Measurements from ENCODE around the gene PSMA6.
"Not testable (repeated sequence)": the region's sequence is repeated elsewhere in the genome, so short reads cannot be mapped to it uniquely, and the experiment has no call there.

Gene PSMA6

GRCh38 chr14:35346738-35347322 is 54.6 kb downstream of the PSMA6 start:
- DNase-seq = no peak

DNA sequence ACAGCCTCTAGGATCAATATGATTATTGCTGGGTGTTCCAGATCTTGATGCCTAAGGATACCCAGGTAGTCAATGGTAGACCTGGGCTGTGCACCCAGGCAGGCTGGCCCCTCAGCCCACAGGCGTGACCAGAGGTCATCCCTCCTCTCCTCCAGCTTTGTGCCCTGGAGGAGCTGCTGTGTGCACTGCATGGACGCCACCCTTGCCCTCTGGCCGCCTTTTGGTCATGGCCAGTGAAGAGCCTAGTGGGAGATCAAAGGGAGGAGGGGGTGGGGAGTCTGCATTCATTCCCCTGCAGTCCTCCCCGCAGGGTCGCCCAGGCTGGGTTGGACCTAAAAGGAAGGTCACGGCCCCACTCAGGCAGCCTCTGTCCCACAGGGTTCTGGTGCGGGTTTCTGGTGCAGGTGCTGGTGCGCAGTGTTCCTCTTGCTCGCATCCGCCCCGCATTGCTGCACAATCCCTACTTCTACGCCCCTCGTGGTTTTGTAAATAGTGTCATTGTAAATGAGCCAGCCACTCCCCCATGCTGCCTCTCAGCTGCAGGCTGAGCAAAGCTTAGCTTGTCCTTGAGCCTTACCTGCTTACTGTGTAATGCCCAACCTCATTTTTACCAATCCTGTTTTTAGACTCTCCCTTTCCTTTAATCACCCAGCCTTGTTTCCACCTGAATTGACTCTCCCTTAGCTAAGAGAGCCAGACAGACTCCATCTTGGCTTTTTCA is 55.3 kb downstream of the PSMA6 start:
- DNase-seq = no peak

DNA sequence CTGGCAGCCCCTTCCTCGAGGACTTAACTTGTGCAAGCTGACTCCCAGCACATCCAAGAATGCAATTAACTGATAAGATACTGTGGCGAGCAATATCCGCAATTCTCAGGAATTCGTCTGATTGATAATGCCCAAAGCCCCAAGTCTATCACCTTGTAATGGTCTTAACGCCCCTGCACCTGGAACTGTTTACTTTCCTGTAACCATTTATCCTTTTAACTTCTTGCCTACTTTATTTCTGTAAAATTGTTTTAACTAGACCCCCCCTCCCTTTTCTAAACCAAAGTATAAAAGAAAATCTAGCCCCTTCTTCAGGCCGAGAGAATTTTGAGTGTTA is 55.8 kb downstream of the PSMA6 start:
- not testable (repeated sequence) for DNase-seq

DNA sequence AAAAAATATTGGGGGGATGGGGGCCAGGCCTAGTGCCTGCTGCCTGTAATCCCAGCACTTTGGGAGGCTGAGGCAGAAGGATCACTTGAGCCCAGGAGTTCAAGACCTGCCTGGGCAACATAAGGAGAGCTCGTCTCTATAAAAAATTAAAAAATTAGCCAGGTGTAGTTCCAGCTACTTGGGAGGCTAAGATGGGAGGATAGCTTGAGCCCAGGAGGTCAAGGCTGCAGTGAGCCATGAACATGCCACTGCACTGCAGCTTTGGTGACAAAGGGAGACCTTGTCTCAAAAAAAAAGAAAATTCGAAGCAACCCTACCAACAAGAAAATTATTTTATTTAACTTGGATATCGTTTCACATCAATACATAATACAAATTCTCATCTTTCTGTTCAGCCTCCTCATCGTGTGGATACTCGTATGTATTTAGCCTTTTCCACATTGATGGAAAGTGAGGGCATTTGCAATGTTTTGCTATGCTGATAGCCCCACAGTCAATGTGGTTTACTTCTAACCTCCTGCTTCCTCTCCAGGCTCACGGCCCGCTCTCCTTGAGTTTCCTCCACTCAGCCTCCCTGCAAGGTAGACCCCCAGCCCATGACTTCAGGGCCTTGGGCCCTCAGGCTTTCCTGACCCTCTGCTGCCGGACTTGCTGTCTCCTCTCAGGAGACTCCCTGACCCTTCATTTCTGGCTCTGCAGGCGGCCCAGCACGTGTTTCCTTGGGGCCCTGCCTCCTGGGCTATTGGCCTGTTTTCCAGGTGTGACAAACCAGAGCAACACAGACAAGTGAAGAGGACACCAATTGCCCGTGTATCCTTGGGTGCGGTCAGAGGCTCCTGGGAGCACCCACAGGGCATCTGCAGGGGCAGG is 57.5 kb downstream of the PSMA6 start:
- no peak for DNase-seq

- DNase-seq = no peak
Measured at GRCh38 chr14:35351497-35351896, 59.3 kb downstream of the PSMA6 start.

- no peak for DNase-seq
Measured at GRCh38 chr14:35351897-35352273, 59.7 kb downstream of the PSMA6 start.

DNA sequence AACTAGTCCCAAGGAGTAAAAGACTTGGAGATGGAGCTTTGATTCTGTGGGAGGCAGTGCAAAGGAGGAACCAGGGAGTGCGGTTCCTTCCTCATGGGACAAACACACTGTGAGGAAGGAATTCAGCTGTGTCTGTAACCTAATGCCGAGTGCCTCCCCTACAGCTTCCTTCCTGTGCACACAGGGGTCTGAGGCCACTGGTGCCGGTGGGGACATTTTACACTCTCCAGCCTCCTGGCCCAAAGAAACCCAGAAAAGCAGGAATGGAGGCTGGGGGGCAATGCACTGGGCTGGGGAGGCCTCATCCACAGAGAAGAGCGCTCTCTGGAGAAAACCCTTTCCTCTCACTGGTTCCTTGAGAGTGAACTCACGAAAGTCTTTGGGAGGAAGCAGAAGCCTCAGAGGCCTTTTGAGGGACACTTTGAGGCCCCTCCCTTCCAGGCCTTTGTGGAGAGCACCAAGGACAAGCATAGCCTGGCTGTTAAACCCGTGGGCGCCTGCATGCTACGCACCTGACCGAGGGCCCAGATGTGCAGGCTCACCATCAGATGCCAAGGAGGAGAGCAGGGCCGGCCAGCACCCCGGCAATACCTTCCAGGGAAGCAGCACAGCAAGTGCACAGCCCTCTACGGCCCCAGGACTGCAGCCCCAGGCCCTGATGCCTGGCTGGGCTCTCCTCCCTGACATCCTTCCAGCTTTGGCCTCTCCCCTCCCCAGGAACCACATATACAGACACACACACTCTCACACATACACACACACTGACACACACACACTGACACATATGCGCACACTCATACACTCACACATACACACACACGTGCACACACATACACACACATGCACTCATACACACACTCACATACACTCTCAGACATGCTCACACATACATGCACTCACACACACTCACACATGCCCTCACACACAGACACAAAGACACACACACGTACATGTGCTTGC is 60.4 kb downstream of the PSMA6 start:
- no peak for DNase-seq

- DNase-seq = no peak
Measured at GRCh38 chr14:35353409-35354172, 61.4 kb downstream of the PSMA6 start.

DNA sequence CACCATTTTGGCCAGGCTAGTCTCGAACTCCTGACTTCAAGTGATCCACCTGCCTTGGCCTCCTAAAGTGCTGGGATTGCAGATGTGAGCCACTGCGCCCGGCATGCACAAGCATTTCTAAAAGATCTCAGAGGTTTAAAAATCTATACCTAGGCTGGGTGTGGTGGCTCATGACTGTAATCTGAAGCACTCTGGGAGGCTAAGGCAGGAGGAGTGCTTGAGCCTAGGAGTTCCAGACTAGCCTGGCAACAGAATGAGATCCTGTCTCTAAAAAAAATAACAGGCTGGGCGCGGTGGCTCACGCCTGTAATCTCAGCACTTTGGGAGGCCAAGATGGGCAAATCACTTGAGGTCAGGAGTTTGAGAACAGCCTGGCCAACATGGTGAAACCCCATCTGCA is 63.1 kb downstream of the PSMA6 start:
- DNase-seq = not testable (repeated sequence)

GRCh38 chr14:35355981-35356841 is 64.0 kb downstream of the PSMA6 start:
- DNase-seq = no peak

DNA sequence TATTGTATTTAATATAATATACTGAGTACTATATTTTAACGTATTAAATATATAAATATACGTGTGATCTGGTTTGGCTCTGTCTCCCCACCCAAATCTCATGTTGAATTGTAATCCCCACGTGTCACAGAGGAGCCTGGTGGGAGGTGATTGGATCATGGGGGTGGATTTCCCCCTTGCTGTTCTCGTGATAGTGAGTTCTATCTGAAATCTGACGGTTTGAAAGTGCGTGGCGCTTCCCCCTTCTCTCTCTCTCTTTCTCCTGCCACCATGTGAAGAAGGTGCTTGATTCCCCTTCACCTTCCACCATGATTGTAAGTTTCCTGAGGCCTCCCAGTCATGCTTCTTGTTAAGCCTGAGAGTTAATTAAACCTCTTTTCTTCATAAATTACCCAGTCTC is 67.5 kb downstream of the PSMA6 start:
- DNase-seq = not testable (repeated sequence)

DNA sequence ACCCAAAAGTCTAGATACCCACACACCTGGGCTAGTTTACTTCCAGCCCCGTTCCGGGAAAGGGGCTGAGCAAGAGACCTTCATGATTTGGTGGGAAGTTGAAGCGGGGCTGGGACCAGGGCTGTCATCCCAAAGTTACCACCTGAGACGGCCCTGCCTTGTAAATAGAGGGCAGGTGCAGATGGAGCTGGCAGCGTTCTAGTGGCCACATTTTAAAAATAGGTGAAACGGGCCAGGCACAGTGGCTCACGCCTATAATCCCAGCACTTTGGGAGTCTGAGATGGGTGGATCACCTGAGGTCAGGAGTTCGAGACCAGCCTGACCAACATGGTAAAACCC is 68.9 kb downstream of the PSMA6 start:
- no peak for DNase-seq

DNA sequence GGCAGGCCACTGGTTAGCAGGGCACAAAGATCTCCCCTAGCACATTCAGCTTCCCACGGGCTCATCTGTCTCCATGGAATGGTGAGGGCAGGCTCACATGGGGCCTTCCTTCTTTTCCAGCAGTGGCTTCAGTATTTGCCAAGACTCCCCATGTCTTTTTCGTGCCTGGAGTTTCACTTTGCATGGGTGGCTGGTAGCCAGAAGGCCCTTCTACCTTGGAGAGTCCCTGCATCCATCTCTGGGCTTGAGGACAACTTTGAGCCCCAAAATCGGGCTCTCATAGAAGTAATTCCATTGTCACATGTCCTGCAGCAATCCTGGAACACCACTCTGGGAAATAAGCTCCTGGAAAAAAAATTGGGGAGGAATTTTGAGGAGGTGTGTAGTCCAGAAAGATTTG is 70.3 kb downstream of the PSMA6 start:
- no peak for DNase-seq

GRCh38 chr14:35362911-35363374 is 70.8 kb downstream of the PSMA6 start:
- DNase-seq = no peak

GRCh38 chr14:35365130-35366055 is 73.2 kb downstream of the PSMA6 start:
- DNase-seq = no peak

DNA sequence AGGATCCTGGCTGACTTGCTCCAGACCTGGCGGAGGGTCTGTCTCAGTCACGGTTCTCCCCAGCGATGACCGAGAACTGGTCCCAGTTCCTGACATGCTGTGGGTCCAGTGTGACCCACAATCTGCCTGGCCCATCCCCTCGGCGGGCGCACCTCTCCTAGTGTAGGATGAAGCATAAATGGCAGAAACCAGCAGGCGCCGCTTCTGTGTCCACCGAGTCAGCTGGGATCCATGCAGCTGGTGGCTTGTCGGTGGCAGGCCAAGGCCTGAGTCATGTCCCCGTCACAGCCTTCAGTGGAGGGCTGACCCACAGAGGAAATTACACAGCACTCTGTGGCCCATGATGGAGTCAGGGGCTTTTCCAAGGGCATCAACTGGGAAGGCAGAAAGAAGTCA is 73.9 kb downstream of the PSMA6 start:
- DNase-seq = no peak

GRCh38 chr14:35366521-35366976 is 74.4 kb downstream of the PSMA6 start:
- DNase-seq = no peak

DNA sequence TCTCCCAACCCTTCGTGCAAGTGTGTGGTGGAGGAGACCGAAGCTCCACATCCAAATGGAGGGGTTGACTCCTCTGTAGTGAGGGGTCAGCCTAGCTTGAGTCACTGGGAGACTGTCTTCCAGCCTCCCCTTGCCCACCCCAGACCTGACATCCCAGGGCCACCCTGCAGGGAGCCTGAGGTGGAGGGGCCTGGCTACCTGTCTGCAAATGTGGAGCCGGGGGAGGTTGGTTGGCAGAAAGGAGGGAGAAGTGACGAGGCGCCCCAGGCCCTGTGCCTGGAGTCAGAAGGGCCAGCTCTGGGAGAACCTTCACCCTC is 74.8 kb downstream of the PSMA6 start:
- DNase-seq = no peak

Data from NCI-H1694 (cell line).